Left hindlimb (tissue), 1 donor: ENCODE data around the gene ITPKA.

Experiments used
- DNase-seq: peaks from one replicate; pipeline ENCODE4 v3.0.0-alpha.2; 2018

ITPKA gene

DNA sequence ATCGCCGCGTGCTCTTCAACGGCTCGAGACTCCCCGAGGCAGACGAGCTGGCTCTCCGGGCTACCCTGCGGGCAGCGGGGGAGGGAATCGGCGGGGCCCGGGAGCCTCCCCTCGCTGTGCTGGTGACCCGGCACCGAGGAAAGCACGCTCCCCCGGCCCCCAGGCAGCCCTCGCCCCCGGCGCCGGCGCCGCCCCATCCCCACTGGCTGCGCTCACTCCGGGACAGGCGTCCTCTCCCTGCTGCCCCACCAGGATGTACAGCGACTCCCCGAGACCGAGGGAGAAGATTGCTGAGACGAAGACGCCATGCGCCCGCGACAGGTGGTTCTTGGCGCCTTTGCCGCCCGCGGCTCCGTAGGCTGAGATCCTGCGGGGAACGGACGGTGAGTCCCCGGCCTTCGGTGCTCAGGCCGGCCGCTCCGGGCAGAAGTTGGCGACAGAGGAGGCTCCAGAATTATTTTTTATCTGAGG, 18.3 kb downstream of the ITPKA start:
- DNase-seq: no peak

DNA sequence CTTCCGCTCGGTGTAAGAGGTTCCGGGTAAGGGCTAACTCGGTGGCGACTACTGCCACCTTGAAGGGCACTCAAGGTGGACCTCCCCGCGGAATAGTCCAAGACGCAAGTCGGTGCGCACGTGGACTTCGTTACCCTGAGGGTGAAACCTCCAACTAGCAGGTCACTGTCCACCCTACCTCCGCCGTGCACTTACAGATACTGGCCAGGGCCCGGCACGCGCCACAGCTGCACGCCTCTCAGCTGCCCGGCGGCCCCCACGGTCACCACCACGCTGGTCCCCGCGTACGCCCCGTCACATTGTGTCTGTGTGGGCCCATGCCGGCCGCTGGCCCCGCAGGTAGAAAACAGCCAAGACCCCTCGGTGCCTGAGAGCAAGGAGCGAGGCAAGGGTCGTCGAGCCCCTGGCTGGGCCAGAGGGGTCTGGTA, 18.9 kb downstream of the ITPKA start:
- no peak for DNase-seq

DNA sequence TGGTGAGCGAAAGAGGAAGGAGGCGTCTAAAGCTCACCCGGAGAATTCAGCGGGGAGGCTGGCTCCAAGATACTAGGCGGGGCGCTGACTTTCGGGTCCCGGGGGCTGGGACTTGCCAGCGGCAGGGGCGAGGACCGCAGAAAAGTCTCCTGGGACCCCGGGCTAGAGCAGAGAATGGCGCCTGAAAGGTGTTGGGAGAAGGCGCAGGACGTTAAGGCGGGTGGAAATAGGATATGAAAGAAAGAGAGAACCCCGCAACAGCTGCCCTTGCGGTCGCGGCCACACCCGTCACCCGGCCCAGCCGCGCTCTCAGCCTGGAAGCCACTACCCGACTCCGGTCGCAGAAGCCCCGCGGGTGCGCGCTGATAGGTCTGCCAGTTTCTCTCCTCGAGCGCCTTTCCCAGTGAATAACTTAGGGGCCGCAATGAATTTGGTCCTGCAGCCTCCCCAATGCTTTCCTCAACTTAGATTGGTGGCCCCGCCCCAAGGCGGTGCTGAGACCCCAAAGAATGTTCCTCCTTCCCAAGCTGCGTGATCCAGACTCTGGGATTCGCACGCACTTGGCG, 19.3 kb downstream of the ITPKA start:
- DNase-seq: no peak

DNA sequence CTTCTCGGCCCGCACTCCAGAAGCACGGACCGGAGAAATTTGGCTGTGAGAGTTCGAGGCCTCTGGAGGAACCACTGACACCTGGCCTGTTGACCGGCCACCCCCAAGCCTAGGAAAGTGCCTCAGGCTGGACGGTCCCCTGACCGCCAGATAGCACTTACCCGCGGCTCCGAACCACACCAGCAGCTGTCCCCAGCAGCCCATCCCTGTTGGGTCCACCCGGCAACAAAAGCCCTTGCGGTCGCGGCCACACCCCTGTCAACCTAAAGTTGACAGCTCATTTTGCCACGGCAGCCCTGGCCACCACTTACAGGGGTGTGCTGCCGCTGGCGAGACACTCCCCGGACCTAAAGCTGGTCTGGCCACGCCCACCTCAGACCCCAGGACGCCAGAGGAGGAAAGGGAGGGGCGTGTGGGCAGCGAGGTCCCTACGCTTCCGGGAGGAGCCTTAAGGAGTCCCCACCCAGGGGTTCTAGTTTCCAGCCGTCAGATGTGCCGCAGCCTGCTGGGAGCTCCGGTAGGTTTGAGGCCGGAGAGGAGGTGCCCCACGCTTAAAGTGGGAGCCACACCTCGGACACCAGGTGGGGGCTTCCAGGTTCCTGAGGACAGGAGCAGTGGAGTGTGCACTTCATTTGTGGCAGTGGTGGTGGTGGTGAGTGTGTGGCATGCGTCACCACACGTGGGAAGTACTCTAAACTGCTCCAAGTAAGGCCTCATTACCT, 20.0 kb downstream of the ITPKA start, which contains the start of gene LTK:
TSS of gene LTK (minus strand) at position 322 of the 722 bp plus-strand sequence. CDS start at position 204, 118 bp downstream.
- DNase-seq: peak; percentile 72

DNA sequence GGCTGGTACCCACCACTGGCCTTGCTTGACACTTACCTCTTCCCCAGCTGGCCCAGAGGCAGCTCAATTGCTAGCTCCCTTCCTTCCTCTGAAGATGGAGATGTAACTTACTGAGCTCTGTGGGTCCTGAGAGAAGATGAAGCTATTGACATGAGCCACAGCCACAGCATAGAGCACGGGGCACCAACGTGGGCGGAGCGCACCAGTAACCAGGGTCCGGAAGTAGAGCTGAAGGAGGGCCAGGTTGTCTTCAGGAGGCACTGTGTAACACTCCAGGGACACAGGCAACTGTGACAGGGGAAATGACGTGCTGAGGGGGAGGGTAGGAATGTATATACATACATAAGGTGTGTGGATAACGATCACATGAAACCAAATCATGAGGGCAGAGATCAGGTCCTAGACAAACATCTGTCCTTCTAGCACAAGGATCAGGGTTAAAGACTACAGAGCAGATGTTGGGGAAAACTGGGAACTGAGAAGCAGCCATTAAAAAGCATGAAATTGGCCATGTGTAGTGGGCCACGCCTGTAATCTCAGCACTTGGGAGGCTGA, 24.3 kb downstream of the ITPKA start:
- no peak for DNase-seq

DNA sequence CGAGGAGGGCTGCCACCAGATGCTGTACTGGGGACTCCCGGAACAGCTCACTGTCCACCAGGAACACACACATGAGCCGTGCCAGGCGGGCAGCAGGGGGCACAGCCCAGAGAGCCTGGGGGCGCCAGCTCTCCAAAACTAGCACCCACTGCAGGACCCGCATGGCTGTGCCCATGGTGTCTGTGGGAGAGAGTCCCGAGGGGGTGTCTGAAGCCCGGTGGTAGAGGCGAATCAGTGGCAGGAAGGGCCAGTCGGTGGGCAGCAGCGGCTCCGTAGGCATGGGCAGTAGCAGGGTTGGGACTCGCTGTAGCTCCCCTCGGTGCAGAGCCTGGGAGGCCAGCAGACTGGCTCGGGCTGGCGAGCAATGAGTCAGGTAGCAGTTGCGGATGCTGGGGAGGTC, 27.0 kb downstream of the ITPKA start:
- DNase-seq: no peak

DNA sequence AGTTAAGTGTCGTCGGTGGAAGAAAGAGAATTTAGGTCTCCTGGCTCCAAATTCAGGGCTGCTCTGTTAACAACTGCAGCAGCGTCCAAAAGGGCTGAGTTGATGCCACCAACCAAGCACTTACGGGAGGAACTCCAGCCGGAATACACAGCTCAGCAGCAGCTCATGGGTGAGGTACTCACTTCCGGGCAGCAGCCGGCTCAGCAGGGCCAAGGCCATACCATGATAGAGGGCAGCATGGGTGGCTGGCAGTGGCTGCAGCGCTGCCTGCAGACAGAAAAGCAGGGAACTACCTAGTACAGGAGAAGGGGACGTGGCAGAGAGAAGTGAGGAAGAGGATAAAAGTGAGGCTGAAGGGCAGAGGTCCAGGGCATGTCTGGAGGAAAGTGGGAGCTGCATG, 27.9 kb downstream of the ITPKA start:
- no peak for DNase-seq

DNA sequence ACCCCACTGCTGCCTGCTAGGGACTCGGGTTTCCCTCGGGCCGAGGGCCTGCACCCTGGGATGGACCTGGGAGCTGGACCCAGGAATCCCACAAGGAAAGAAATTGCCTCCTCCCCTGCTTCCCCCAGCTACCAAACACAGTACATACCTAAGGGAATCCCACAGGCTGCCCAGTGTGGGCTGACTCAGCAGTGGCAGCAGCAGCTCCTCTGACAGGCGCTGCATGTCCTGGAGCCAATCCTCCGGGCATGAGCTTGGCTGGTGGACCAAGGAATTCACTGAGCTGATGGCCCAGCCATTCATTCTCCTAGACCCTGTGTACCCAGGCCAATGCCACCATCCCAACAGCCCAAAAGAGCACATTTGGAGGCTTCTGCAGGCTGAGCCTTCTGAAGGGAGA, 29.4 kb downstream of the ITPKA start:
- DNase-seq: no peak

DNA sequence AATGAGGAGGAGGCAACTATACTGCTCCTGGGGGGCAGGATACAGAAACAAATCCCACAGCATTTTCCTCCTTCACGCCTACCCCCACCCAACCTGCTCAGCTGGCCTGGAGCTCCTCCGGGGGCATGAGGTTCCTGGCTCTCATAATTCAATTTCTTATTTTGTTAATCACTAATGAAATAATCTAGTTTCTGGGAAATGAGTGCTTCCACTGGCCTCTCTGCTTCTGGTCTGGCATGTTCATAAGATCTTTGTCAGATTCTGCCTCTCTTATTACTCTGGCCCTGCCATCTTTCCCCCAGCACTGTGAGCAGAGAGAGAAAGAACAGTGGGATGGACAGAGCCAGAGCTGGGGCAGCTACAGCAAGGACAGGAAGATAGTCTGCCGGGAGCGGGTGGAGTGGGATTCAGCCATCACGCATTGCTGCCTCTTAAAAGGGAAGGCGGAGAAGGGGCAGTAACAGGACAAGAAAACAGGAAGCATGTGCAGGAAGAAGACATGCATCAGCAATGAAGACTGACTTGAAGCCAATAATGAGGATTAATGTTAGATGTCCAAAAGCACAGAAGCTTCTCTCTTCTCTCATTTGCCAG, 36.8 kb downstream of the ITPKA start:
- no peak for DNase-seq

DNA sequence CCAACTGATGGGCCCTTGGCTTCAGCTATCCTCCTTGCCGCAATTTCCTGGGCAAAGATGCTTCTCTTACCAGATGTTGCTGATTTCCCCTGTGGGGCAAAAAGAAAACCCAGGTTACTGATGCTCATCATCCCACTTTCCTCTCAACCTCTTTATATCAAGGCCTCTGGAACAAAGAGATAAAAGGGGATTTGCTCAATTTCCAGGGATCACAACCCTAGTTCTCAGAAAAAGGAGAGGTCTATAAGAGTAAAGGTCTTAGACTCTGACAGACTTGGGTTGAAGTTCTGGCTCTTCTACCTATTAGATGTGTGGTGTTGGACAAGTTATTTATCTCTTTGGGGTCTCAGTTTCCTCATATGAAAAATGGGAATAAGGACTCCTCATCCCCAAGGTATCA, 41.9 kb downstream of the ITPKA start:
- no peak for DNase-seq

DNA sequence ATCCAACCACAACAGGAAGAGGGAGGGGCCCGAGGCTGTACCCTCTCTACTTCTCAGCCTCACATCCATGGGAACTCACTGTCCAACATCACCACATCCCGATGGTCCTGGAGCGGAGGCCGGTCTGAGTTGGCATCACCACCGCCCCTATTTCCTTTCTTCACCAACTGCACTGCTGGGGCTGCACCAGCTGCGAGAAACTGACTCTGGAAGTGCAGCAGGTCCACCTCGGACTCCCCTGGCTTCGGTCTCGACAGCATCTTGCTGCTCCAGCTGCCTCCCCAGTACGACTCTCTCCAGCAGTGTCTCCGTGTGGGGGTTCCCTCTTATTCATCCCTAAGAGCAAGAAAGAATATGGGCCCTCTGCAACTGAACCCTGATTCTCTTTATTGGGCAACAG, 43.2 kb downstream of the ITPKA start:
- no peak for DNase-seq

DNA sequence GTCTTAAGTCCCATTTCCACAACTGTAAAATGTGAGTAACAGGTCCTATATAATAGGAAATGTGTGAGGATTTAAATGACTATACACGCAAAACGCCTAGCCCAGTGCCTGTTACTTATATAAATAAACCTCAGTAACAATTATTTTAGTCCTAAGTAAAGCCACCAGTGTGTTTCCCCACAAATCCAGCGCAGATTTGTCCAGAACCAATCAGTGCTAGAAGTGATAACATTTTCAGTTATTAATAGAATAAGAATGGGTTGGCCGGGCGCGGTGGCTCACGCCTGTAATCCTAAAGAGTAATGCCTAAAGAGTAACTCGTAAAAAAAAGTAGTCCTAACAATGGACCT, 49.8 kb downstream of the ITPKA start:
- no peak for DNase-seq

DNA sequence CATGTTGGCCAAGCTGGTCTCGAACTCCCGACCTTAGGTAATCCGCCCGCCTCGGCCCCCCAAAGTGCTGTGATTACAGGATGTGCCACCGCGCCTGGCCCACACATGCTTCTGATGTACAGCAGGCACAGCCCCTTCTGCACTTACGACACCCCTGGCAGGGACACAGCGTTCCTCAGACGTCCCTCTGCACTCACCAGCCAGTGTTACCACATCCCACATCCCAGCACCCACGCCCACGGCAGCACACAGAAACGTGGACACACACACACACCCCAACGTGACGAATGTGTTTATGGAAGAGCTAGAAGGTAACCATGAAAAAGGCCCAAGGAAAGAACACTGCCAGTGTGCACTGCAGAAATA, 51.0 kb downstream of the ITPKA start:
- no peak for DNase-seq

DNA sequence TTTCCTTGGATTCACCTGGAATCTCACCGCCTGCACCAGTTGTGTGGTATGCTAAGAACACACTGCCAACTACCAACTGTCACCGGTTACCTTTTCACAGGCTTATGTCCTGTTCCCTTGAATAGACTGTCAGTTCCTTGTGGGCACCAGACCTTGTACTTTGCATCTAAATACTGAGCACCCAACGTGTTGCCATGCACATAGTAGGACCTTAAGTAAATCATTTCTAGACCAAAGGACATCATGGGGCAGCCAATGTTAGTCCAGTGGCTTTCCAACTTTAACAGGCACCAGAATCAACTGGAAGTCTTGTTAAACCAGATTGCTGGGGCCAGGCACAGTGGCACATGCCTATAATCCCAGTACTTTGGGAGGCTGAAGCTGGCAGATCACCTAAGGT, 51.5 kb downstream of the ITPKA start:
- DNase-seq: no peak

DNA sequence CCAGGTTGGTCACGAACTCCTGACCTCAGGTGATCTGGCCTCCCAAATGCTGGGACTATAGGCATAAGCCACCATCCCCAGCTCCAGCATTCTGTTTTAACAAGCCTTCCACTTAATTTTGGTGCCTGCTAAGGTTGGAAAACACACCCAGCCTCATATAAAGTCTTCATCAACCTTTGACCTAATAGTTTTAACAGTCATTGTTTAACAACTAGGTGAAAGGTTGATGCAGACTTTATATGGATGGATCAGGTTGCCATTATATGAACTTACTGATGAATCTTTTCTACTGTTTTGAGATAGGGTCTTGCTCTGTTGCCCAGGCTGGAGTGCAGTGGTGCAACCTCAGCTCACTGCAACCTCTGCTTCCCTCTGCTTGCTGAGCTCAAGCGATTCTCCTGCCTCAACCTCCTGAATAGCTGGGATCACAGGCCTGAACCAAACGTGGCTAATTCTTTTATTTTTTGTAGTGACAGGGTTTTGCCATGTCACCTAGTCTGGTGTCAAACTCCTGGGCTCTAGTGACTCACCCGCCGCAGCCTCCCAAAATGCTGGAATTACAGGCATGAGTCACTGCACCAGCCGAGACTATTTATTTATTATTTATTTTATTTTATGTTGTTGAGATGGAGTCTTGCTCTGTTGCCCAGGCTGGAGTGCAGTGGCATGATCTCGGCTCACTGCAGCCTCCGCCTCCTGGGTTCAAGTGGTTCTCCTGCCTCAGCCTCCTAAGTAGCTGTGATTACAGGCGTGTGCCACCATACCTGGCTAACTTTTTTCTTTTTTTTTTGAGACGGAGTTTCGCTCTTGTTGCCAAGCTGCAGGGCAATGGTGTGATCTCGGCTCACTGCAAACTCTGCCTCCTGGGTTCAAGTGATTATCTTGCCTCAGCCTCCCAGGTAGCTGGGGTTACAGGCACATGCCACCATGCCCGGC, 53.4 kb downstream of the ITPKA start:
- DNase-seq: no peak

DNA sequence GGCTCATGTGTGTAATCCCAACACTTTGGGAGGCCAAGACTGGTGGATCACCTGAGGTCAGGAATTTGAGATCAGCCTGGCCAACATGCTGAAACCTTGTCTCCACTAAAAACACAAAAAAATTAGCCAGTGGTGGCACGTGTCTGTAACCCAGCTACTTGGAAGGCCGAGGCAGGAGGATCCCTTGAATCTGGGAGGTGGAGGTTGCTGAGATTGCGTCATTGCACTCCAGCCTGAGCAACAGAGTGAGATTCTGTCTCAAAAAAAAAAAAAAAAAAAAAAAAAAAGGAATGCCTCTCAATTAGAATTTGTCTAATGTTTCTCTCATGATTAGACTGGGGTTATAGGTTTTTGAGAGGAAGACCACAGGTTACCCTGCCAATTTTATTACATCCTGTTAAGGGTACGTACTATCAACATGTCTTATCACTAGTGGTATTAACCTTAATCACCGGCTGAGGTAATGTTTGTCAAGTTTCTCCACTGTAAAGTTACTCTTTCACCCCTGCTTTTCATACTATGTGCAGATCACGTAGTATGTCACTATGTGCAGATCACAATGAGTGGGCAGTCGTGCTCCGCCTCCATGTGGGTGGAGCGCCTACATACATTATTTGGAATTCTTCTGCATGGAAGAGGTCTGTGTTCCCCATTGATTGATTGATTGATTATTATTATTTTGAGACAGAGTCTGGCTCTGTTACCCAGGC, 56.5 kb downstream of the ITPKA start:
- no peak for DNase-seq
